Naive thymus-derived CD4-positive, alpha-beta T cell (primary cell): Measurements from ENCODE around the gene EIF4G2. TPM values are rescaled to one million over a fixed set of nuclear protein-coding genes. Genes with fewer than 3 reads are reported as not detected.
"Not testable (repeated sequence)": the region's sequence is repeated elsewhere in the genome, so short reads cannot be mapped to it uniquely, and the experiment has no call there.

ENCODE experiments used
- ATAC-seq: fragments of 150-1000 bp; cut with Tn5 transposase; 2 replicates; pipeline ENCODE4 v1.10.0; 2021; ENCODE audit warnings: mild to moderate bottlenecking, moderate library complexity
- CTCF ChIA-PET: fragments of 350-600 bp; sonication (Branson Sonifier 250); formaldehyde crosslinking; loops from one replicate; lab custom pipeline; 2021; ENCODE audit warnings: antibody characterized with exemption; lab: Charles Lee
- POLR2A ChIA-PET: fragments of 350-600 bp; sonication (Branson Sonifier 250); formaldehyde crosslinking; loops from one replicate; lab custom pipeline; 2021; ENCODE audit warnings: antibody characterized with exemption, inconsistent platforms; lab: Charles Lee
- DNase-seq, 9 donors: peaks; one replicate each; pipeline versions ENCODE4 v3.0.0 to v3.0.0-alpha.2; 2020 to 2022; ENCODE audit warnings: mixed read lengths in 1 of 9
- H3K27ac ChIP-seq: one replicate; pipeline ENCODE4 v1.7.0; 2013; ENCODE audit warnings: mild to moderate bottlenecking, low read depth, low read length, moderate library complexity
- H3K27me3 ChIP-seq, 2 donors: one replicate each; pipeline ENCODE4 v1.7.0; 2013; ENCODE audit warnings: low read length in 2 of 2, mild to moderate bottlenecking in 2 of 2, moderate library complexity in 2 of 2; ENCODE audit not compliant: control insufficient read depth in 2 of 2, insufficient read depth in 2 of 2
- H3K36me3 ChIP-seq, 3 experiments: 1 replicate in 2 of 3; 2 replicates in 1 of 3; pipeline ENCODE4 v1.7.0; 2013; ENCODE audit warnings: low read length in 3 of 3, mild to moderate bottlenecking in 3 of 3, moderate library complexity in 1 of 3; ENCODE audit not compliant: insufficient read depth in 3 of 3, control insufficient read depth in 2 of 3
- H3K4me1 ChIP-seq, 2 donors: one replicate each; pipeline ENCODE4 v1.7.0; 2013; ENCODE audit warnings: low read length in 2 of 2, mild to moderate bottlenecking in 2 of 2, moderate library complexity in 1 of 2; ENCODE audit not compliant: control insufficient read depth in 2 of 2, insufficient read depth in 2 of 2
- H3K4me3 ChIP-seq: 2 replicates; pipeline ENCODE4 v1.7.0; 2013; ENCODE audit warnings: mild to moderate bottlenecking, low read length
- H3K9me3 ChIP-seq, 3 experiments: 1 replicate in 2 of 3; 2 replicates in 1 of 3; pipeline ENCODE4 v1.7.0; 2013; ENCODE audit warnings: low read length in 3 of 3; ENCODE audit not compliant: control insufficient read depth in 2 of 3
- H3K27ac Mint-ChIP-seq, 9 donors: one replicate each; pipeline ENCODE4 v1.8.0; 2020 to 2022; ENCODE audit warnings: mixed read lengths in 9 of 9, mild to moderate bottlenecking in 8 of 9, moderate library complexity in 5 of 9, inconsistent platforms in 2 of 9
- H3K27me3 Mint-ChIP-seq, 5 donors: one replicate each; pipeline ENCODE4 v1.8.0; 2021 to 2022; ENCODE audit warnings: mixed read lengths in 5 of 5, mild to moderate bottlenecking in 1 of 5
- H3K36me3 Mint-ChIP-seq, 5 donors: one replicate each; pipeline ENCODE4 v1.8.0; 2020 to 2022; ENCODE audit warnings: mixed read lengths in 5 of 5, mild to moderate bottlenecking in 3 of 5, inconsistent platforms in 1 of 5
- H3K4me1 Mint-ChIP-seq, 7 donors: one replicate each; pipeline ENCODE4 v1.8.0; 2020 to 2022; ENCODE audit warnings: mixed read lengths in 7 of 7, mild to moderate bottlenecking in 3 of 7, inconsistent platforms in 1 of 7
- H3K4me3 Mint-ChIP-seq, 10 donors: one replicate each; pipeline ENCODE4 v1.8.0; 2020 to 2022; ENCODE audit warnings: mild to moderate bottlenecking in 10 of 10, mixed read lengths in 10 of 10, moderate library complexity in 6 of 10, inconsistent platforms in 2 of 10
- H3K9me3 Mint-ChIP-seq, 11 donors: one replicate each; pipeline ENCODE4 v1.8.0; 2020 to 2022; ENCODE audit warnings: mixed read lengths in 11 of 11, mild to moderate bottlenecking in 4 of 11, inconsistent platforms in 1 of 11, moderate library complexity in 1 of 11
- intact Hi-C, 2 donors: fragments of 100-400 bp; cut with micrococcal nuclease; formaldehyde crosslinking; loops; one replicate each; pipeline ENCODE4 v1.15.1; 2023
- polyA plus RNA-seq, 2 donors: library from polyadenylated mRNA; unstranded; fragments of 300-500 nt; fragmentation: Illumina TruSeq; gene quantifications; one replicate each; pipeline ENCODE4 v1.2.3, GENCODE V29; 2021
- total RNA-seq, 6 experiments: library from RNA in 5 of 6; stranded (reverse) in 5 of 6; gene quantifications; 1 replicate in 5 of 6; 2 replicates in 1 of 6; pipeline ENCODE4 v1.2.3 and lab custom pipeline; 2021 to 2026

Gene EIF4G2
- total and polyA plus RNA-seq, 7 experiments from 2014 or later: 320 to 843 (median 626) TPM

DNA sequence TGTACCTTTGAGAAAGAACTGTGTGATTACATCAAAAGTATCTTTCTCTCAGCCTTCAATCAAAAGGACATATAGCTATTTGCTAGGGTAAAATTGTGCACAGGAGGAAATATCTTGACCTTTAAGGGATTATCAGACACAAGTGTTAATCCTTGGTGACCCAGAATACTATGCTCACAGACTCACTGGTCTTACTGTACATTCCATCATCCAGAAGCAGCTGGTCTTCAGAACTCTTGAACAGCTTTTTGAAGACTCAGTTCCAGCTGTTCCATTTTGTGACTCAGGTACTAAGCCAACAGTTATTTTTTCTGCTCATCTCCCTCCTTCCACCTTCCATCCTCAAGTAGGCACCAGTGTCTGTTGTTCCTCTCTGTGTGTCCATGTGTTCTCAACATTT, 29.4 kb upstream of the EIF4G2 start:
- DNase-seq: no peak
- Histone ChIP-seq H3K4me3 (no peak overlapping the region), H3K9me3 (no peaks in the 10 kb centered on the region), H3K27ac (no peak overlapping the region), H3K4me1 (no peaks in the 10 kb centered on the region), H3K36me3 (no peaks in the 10 kb centered on the region), H3K27me3 (no peaks in the 10 kb centered on the region)
- no peak overlapping the region for H3K27ac Mint-ChIP-seq
- H3K4me3 Mint-ChIP-seq: no peak overlapping the region
- no peak for ATAC-seq
- H3K27me3 Mint-ChIP-seq: no peaks in the 10 kb centered on the region
- intact Hi-C loops: no loop called here
- H3K36me3 Mint-ChIP-seq: peaks cover 0 to 9% (median 0%) of the 10 kb centered on the region in 5 donors
- no peaks in the 10 kb centered on the region for H3K9me3 Mint-ChIP-seq
- peaks cover 3 to 9% (median 5%) of the 10 kb centered on the region in 7 donors for H3K4me1 Mint-ChIP-seq
- ChIA-PET CTCF (interaction anchor here (0.6 kb wide), 1 partner anchor 39 kb away, joined by 3 read pairs; no protein-coding TSS in a partner anchor), POLR2A (interaction anchor here (0.7 to 7.5 kb wide), 2 partner anchors 29 to 85 kb away, joined by 3 to 49 read pairs; partner anchors contain the start of gene EIF4G2)

- H3K4me1 ChIP-seq, DNase-seq, H3K4me3 Mint-ChIP-seq, H3K27me3 Mint-ChIP-seq, H3K36me3 ChIP-seq, H3K4me1 Mint-ChIP-seq, H3K9me3 ChIP-seq, H3K27ac ChIP-seq, ATAC-seq, H3K27me3 ChIP-seq, H3K4me3 ChIP-seq, intact Hi-C loops, H3K9me3 Mint-ChIP-seq, H3K27ac Mint-ChIP-seq: not testable (repeated sequence)
- peaks cover 0 to 11% (median 0%) of the 10 kb centered on the region in 5 donors for H3K36me3 Mint-ChIP-seq
- ChIA-PET POLR2A (interaction anchor here (1.5 to 7.5 kb wide), 2 partner anchors 21 to 28 kb away, joined by 6 to 49 read pairs; partner anchors contain the start of genes EIF4G2 and ZBED5), CTCF (interaction anchor here (0.6 kb wide), 1 partner anchor 21 kb away, joined by 3 read pairs; the partner anchor contains the start of gene ZBED5)
Measured at GRCh38 chr11:10836884-10837283, 28.2 kb upstream of the EIF4G2 start.

DNA sequence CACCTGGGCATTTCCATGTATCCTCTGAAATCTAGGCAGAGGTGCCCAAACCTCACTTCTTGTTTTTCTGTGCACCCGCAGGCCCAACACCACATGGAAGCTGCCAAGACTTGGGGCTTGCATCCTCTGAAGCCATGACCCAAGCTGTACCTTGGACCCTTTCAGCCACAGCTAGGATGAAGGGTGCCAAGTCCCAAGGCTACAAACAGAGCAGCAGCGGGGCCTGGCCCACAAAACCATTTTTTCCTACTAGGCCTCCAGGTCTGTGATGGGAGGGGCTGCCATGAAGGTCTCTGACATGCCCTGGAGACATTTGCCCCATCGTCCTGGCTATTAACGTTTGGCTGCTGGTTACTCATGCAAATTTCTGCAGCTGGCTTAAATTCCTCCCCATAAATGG, 20.4 kb upstream of the EIF4G2 start:
- POLR2A ChIA-PET: interaction anchor here (6.4 kb wide), 1 partner anchor 20 kb away, joined by 49 read pairs; the partner anchor contains the start of gene EIF4G2
- Mint-ChIP-seq H3K4me1 (peaks cover 2 to 9% (median 8%) of the 10 kb centered on the region in 7 donors), H3K4me3 (no peak overlapping the region), H3K36me3 (peaks cover 8 to 23% (median 11%) of the 10 kb centered on the region in 5 donors), H3K9me3 (no peaks in the 10 kb centered on the region), H3K27ac (no peak overlapping the region), H3K27me3 (peaks cover 0 to 1% (median 0%) of the 10 kb centered on the region in 5 donors)
- H3K27ac ChIP-seq: no peak overlapping the region
- H3K27me3 ChIP-seq: no peaks in the 10 kb centered on the region
- CTCF ChIA-PET: interaction anchor here (1.0 kb wide), 1 partner anchor 36 kb away, joined by 3 read pairs; no protein-coding TSS in a partner anchor
- H3K4me3 ChIP-seq: no peak overlapping the region
- no peaks in the 10 kb centered on the region for H3K9me3 ChIP-seq
- no peaks in the 10 kb centered on the region for H3K36me3 ChIP-seq
- no peaks in the 10 kb centered on the region for H3K4me1 ChIP-seq
- ATAC-seq (no peak), DNase-seq (no peak)
- intact Hi-C loops: no loop called here

DNA sequence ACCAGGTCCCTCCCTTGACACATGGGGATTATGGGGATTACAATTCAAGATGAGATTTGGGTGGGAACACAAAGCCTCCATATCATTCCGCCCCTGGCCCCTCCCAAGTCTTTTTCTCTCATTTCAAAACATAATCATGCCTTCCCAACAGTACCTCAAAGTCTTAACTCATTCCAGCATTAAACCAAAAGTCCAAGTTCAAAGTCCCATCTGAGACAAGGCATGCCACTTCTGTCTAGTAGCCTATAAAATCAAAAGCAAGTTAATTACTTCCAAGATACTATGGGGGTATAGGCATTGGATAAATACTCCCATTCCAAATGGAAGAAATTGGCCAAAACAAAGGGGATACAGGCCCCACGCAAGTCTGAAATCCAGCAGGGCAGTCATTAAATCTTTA, 19.7 kb upstream of the EIF4G2 start:
- ChIA-PET CTCF (no interaction called here), POLR2A (interaction anchor here (6.4 kb wide), 1 partner anchor 20 kb away, joined by 49 read pairs; the partner anchor contains the start of gene EIF4G2)
- ATAC-seq (no peak), DNase-seq (no peak)
- Histone ChIP-seq H3K36me3 (no peaks in the 10 kb centered on the region), H3K4me1 (no peaks in the 10 kb centered on the region), H3K4me3 (no peak overlapping the region), H3K9me3 (no peaks in the 10 kb centered on the region), H3K27ac (no peak overlapping the region), H3K27me3 (no peaks in the 10 kb centered on the region)
- Mint-ChIP-seq H3K27me3 (peaks cover 0 to 1% (median 0%) of the 10 kb centered on the region in 5 donors), H3K4me1 (peaks cover 2 to 14% (median 8%) of the 10 kb centered on the region in 7 donors), H3K9me3 (no peaks in the 10 kb centered on the region), H3K4me3 (no peak overlapping the region), H3K27ac (no peak overlapping the region), H3K36me3 (peaks cover 8 to 23% (median 11%) of the 10 kb centered on the region in 5 donors)
- intact Hi-C loops: no loop called here

DNA sequence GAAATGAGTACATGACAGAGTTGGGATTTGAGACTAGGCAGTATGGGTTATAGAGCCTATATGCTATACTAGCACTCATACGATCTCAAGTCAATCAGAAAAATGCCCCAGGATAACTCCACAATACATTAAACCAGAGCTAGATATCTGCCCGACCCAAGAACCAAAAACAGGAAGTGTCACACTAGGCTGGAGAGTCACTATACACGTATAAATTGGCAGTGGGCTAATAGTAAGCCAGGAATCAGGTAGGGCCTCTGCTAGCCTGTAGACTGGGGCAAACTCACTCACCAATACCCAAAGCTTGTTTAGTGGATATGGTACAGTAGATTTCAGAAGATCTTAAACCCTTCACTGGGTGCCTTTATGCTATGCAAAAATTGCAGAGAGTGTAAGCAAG, 16.2 kb upstream of the EIF4G2 start:
- Mint-ChIP-seq H3K9me3 (no peaks in the 10 kb centered on the region), H3K4me3 (peak overlapping the region in 6 of 10 donors; percentile 12 to 66 (median 20)), H3K4me1 (peaks cover 2 to 19% (median 8%) of the 10 kb centered on the region in 7 donors), H3K27ac (peak overlapping the region in 3 of 9 donors; percentile 44 to 74 (median 50)), H3K36me3 (peaks cover 10 to 38% (median 14%) of the 10 kb centered on the region in 5 donors), H3K27me3 (no peaks in the 10 kb centered on the region)
- intact Hi-C loops: no loop called here
- Histone ChIP-seq H3K36me3 (no peaks in the 10 kb centered on the region), H3K4me3 (no peak overlapping the region), H3K9me3 (no peaks in the 10 kb centered on the region), H3K27ac (no peak overlapping the region), H3K27me3 (no peaks in the 10 kb centered on the region), H3K4me1 (no peaks in the 10 kb centered on the region)
- ATAC-seq: peak; percentile 63
- DNase-seq: no peak
- ChIA-PET CTCF (interaction anchor here (1.4 kb wide), 1 partner anchor 16 kb away, joined by 4 read pairs; the partner anchor contains the start of gene EIF4G2), POLR2A (interaction anchor here (1.5 to 6.4 kb wide), 3 partner anchors 16 to 33 kb away, joined by 4 to 49 read pairs (median 16); partner anchors contain the start of genes EIF4G2 and ZBED5)

GRCh38 chr11:10823152-10823579, 14.4 kb upstream of the EIF4G2 start:
- Histone ChIP-seq H3K4me3 (no peak overlapping the region), H3K9me3 (no peaks in the 10 kb centered on the region), H3K36me3 (no peaks in the 10 kb centered on the region), H3K4me1 (no peaks in the 10 kb centered on the region), H3K27ac (no peak overlapping the region), H3K27me3 (no peaks in the 10 kb centered on the region)
- H3K4me1 Mint-ChIP-seq: peaks cover 2 to 19% (median 8%) of the 10 kb centered on the region in 7 donors
- intact Hi-C loops: no loop called here
- DNase-seq: no peak
- ATAC-seq: peak; percentile 24
- H3K27me3 Mint-ChIP-seq: no peaks in the 10 kb centered on the region
- H3K27ac Mint-ChIP-seq: peak overlapping the region in 7 of 9 donors; percentile 24 to 73 (median 61)
- H3K4me3 Mint-ChIP-seq: peak overlapping the region in 5 of 10 donors; percentile 2 to 64 (median 44)
- ChIA-PET POLR2A (interaction anchor here (0.8 to 6.4 kb wide), 3 partner anchors 14 to 35 kb away, joined by 4 to 49 read pairs (median 16); partner anchors contain the start of genes EIF4G2 and ZBED5), CTCF (interaction anchor here (1.0 kb wide), 1 partner anchor 10 kb away, joined by 3 read pairs; no protein-coding TSS in a partner anchor)
- no peaks in the 10 kb centered on the region for H3K9me3 Mint-ChIP-seq
- H3K36me3 Mint-ChIP-seq: peaks cover 9 to 34% (median 14%) of the 10 kb centered on the region in 5 donors
